ENCODE measurements around the gene OR10G3.

- TF ChIP-seq POLR2AphosphoS5 (IDR thresholded peaks at IDR 0.05; ENCODE audit: low read depth, low read length), result no peak
- no peak for TF ChIP-seq SIN3A (IDR thresholded peaks at IDR 0.05; ENCODE audit: borderline replicate concordance, insufficient read depth, low read length)
- TF ChIP-seq REST (IDR thresholded peaks at IDR 0.05; ENCODE audit: insufficient read depth in 1 of 2, low read depth in 2 of 2, low read length in 2 of 2), result no peak
Measured at GRCh38 chr14:21541413-21542074, 38.3 kb downstream of the OR10G3 start.
